HCT116 (cell line): ENCODE measurements around the gene JPH3.
A peak's percentile ranks its signal among the peaks of the same experiment; 100 is the strongest.

Source experiments
- EGR1 ChIP-seq: IDR thresholded peaks from 2 replicates; pipeline ENCODE4 v1.6.1; 2012; ENCODE audit warnings: low read depth
- EZH2 ChIP-seq: fragments of 200-600 bp; sonication (generic); IDR thresholded peaks from 2 replicates; pipeline ENCODE4 v1.6.1; 2017; ENCODE audit warnings: antibody characterized with exemption, mixed run types
- EZH2phosphoT487 ChIP-seq: fragments of 200-600 bp; IDR thresholded peaks from 2 replicates; pipeline ENCODE4 v1.6.1; 2018; ENCODE audit warnings: antibody characterized with exemption, borderline replicate concordance
- JUND ChIP-seq: IDR thresholded peaks from 2 replicates; pipeline ENCODE4 v1.6.1; 2012
- POLR2A ChIP-seq: IDR thresholded peaks from 2 replicates; pipeline ENCODE4 v1.7.0; 2011; ENCODE audit warnings: borderline replicate concordance; ENCODE audit not compliant: insufficient read depth, insufficient read length; ENCODE audit errors: extremely low read depth
- SP1 ChIP-seq: IDR thresholded peaks from 2 replicates; pipeline ENCODE4 v1.6.1; 2012; ENCODE audit warnings: low read depth
- ZNF274 ChIP-seq: fragments of 200-500 bp; sonication (Bioruptor generic); IDR thresholded peaks from 2 replicates; pipeline ENCODE4 v1.6.1; 2014; ENCODE audit warnings: mild to moderate bottlenecking, low read depth, low read length, inconsistent platforms
- TF ChIP-seq, protein P1 (sequence below), 3 experiments: fragments of 200-600 bp in 1 of 3; sonication (generic) in 1 of 3; IDR thresholded peaks in 2 of 3; conservative IDR thresholded peaks in 1 of 3; 2 replicates each; pipeline ENCODE4 v1.5.1; 2012 to 2017; ENCODE audit warnings: low read depth in 2 of 3, low read length in 2 of 3, antibody characterized with exemption in 1 of 3, borderline replicate concordance in 1 of 3, control low read depth in 1 of 3, mild to moderate bottlenecking in 1 of 3, mixed read lengths in 1 of 3, mixed run types in 1 of 3, moderate library complexity in 1 of 3; ENCODE audit not compliant: insufficient read depth in 1 of 3
- TF ChIP-seq, protein P2 (sequence below): IDR thresholded peaks from 2 replicates; pipeline ENCODE4 v1.6.1; 2012; ENCODE audit warnings: low read depth
- TF ChIP-seq, protein P3 (sequence below): IDR thresholded peaks from 2 replicates; pipeline ENCODE4 v1.6.1; 2012

DNA sequence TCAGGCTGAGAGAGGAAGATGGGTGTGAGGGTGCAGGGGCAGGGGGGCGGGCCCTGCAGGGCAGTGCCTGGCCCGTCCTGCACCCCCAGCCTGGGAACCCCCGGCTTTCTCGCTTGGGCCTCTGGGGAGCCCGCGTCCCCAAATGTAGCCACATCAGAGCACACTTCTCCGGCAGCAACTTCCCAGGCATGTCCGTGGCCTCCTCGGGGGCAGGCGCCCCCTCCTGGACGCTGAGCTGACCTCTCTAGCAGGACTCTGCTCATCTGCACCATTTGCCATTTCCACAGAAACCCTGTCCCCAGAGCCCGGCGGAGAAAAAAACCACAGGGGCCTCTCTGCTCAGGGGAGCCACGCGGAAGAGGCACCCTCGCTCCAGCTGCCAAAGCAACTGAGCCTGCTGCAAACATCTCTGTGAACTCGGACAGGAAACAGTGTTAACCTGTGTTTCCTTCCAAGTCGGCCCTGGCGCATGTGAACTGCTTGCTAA, 100.1 kb downstream of the JPH3 start:
- no peak for TF ChIP-seq ZNF274
- TF ChIP-seq, protein P1, sequence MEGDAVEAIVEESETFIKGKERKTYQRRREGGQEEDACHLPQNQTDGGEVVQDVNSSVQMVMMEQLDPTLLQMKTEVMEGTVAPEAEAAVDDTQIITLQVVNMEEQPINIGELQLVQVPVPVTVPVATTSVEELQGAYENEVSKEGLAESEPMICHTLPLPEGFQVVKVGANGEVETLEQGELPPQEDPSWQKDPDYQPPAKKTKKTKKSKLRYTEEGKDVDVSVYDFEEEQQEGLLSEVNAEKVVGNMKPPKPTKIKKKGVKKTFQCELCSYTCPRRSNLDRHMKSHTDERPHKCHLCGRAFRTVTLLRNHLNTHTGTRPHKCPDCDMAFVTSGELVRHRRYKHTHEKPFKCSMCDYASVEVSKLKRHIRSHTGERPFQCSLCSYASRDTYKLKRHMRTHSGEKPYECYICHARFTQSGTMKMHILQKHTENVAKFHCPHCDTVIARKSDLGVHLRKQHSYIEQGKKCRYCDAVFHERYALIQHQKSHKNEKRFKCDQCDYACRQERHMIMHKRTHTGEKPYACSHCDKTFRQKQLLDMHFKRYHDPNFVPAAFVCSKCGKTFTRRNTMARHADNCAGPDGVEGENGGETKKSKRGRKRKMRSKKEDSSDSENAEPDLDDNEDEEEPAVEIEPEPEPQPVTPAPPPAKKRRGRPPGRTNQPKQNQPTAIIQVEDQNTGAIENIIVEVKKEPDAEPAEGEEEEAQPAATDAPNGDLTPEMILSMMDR (IDR thresholded peaks at IDR 0.05 in 2 of 3, conservative IDR thresholded peaks at IDR 0.05 in 1 of 3; ENCODE audit: borderline replicate concordance in 1 of 3, insufficient read depth in 1 of 3, low read depth in 2 of 3, low read length in 2 of 3): peak in 2 of 3 experiments; percentile 60 to 67; a peak in 5 of 6 replicates
- no peak for TF ChIP-seq EZH2
- TF ChIP-seq, protein P2, sequence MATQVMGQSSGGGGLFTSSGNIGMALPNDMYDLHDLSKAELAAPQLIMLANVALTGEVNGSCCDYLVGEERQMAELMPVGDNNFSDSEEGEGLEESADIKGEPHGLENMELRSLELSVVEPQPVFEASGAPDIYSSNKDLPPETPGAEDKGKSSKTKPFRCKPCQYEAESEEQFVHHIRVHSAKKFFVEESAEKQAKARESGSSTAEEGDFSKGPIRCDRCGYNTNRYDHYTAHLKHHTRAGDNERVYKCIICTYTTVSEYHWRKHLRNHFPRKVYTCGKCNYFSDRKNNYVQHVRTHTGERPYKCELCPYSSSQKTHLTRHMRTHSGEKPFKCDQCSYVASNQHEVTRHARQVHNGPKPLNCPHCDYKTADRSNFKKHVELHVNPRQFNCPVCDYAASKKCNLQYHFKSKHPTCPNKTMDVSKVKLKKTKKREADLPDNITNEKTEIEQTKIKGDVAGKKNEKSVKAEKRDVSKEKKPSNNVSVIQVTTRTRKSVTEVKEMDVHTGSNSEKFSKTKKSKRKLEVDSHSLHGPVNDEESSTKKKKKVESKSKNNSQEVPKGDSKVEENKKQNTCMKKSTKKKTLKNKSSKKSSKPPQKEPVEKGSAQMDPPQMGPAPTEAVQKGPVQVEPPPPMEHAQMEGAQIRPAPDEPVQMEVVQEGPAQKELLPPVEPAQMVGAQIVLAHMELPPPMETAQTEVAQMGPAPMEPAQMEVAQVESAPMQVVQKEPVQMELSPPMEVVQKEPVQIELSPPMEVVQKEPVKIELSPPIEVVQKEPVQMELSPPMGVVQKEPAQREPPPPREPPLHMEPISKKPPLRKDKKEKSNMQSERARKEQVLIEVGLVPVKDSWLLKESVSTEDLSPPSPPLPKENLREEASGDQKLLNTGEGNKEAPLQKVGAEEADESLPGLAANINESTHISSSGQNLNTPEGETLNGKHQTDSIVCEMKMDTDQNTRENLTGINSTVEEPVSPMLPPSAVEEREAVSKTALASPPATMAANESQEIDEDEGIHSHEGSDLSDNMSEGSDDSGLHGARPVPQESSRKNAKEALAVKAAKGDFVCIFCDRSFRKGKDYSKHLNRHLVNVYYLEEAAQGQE: no peak
- TF ChIP-seq POLR2A: no peak
- TF ChIP-seq JUND: no peak
- TF ChIP-seq EZH2phosphoT487: no peak
- TF ChIP-seq SP1: no peak
- TF ChIP-seq, protein P3, sequence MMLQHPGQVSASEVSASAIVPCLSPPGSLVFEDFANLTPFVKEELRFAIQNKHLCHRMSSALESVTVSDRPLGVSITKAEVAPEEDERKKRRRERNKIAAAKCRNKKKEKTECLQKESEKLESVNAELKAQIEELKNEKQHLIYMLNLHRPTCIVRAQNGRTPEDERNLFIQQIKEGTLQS: no peak
- TF ChIP-seq EGR1: no peak
